Sciatic nerve (tissue), 2 donors: ENCODE measurements around the gene SUMO2. TPM values are rescaled to one million over a fixed set of nuclear protein-coding genes. Genes with fewer than 3 reads are reported as not detected.
"Not testable (repeated sequence)": the region's sequence is repeated elsewhere in the genome, so short reads cannot be mapped to it uniquely, and the experiment has no call there.

Experiments used
- ATAC-seq: fragments of 200-7000 bp; cut with Tn5 transposase; one replicate; pipeline ENCODE4 v1.9.1; 2020; ENCODE audit warnings: mild to moderate bottlenecking, moderate library complexity
- DNase-seq: peaks from one replicate; pipeline ENCODE4 v3.0.0-alpha.2; 2020; ENCODE audit warnings: low spot score
- intact Hi-C: fragments of 100-400 bp; cut with DNase I; formaldehyde crosslinking; loops from one replicate; pipeline ENCODE4 v1.14.2; 2022
- total RNA-seq: library from RNA; stranded (reverse); fragmentation: NEBNext Ultra II Directional; extraction: Animal tissue kit (Norgen Biotek cat#: 25700); gene quantifications from one replicate; pipeline ENCODE4 v1.2.1, GENCODE V29; 2021
- donor health status: DM: no; HTN: no; CAD: no.
- donor health status: DM: no; HTN: no; CAD: no.

Gene SUMO2
- total RNA-seq, 1 donor from 2014 or later = 296 TPM

DNA sequence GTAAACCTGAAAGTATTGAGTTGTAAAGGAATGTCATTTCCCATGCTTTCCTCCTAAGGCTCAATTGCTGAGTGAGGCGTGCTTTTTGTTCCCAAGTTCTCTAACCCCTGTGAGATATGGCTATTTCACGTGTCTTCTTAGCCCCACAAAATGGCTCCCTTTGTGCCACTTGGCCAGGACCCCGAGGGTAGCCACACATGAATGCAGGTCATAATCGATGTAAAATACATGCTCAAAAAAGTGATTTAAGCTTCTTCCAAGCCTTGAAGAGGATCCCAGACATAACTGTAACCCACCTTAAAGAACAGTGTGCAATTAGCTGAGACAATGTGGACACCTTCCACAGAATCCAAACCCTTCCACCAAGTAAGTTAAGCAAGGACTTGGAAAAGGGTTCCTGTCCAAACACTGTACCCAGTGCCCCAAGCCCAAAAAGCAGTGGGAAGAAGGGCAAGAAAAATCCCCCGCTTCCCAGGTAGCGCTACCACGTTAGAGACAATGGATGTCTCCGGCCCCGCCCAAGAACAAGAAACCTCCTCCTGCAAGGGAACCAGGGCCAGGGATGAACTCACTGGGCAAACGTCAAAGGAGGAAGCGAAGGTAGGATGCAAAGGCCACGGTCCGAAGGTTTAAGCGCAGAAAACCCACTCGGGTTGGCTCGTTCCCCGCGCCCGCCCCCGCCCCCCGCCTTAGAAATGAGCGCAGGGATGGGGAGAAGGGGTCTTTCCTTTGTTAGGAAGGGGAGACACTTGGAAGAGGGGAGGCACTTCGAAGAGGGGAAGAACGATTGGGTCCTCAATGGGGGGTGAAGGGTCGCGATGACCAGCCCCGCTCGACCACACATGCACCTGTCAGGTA, 29.6 kb downstream of the SUMO2 start:
- ATAC-seq (no peak), DNase-seq (peak; percentile 60)
- intact Hi-C loops = no loop called here

DNA sequence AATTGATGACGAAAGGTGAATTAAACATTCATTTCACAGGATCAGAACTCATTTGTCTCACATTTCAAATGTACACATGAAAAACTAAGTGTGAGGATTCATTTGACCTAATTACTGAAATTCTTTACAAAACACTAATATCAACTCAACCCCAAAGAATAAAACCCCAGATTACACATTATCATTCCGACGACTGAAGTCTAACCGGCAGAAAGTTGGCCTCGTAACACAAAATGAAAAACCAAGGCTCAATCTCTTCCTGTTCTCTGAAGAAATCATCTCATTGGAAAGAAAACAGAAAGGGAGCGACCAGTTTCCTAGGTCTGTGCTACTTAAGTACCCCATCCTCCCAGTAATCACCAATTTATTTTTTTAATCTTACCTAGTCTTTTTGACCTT, 30.2 kb downstream of the SUMO2 start:
- ATAC-seq (no peak), DNase-seq (no peak)
- intact Hi-C loops = no loop called here

DNA sequence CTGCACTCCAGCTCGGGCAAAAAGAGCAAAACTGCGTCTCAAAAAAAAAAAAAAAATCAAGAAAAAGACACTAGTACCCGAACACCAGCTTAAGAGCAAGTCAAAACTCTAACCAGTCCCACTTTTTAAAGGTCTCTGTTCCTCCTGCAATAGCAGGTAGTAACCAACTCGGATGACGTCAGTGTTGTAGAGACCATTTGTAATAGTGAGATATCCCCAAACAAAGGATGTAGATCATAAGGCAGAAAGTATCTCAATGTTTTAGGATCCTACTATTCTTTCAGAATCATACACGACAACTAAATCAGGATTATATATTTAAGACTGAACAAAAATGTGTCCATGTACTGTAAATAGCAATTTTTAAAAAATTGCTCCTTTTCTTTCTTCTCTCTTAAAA, 30.8 kb downstream of the SUMO2 start:
- intact Hi-C loops = no loop called here
- no peak for ATAC-seq
- no peak for DNase-seq

DNA sequence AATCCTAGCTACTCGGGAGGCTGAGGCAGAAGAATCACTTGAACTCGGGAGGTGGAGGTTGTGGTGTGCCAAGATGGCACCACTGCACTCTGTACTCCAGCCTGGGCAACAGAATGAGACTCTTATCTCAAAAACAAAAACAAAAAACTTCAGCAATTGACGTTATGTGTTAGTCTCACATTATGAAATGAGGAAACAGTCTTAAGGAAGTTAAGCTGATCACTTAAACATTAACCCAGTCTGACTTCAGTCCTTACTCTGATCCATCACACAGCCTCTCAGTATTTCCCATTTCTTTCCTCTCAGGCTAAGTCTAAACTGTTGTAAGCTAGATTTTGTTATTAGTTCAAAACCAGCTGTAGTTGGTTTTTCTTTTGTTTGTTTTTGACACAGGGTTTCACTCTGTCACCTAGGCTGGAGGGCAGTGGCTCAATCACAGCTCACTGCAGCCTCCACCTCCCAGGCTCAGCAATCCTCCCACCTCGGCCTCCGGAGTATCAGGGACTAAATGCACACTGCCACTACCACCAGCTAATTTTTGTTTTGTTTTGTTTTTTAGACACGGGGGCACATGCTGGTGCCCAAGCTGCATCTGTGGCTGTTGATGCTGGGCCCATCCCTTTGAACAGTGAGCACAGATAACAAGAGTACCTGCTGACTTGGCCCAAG, 34.7 kb downstream of the SUMO2 start:
- DNase-seq = peak; percentile 39
- intact Hi-C loops = no loop called here
- ATAC-seq = no peak

DNA sequence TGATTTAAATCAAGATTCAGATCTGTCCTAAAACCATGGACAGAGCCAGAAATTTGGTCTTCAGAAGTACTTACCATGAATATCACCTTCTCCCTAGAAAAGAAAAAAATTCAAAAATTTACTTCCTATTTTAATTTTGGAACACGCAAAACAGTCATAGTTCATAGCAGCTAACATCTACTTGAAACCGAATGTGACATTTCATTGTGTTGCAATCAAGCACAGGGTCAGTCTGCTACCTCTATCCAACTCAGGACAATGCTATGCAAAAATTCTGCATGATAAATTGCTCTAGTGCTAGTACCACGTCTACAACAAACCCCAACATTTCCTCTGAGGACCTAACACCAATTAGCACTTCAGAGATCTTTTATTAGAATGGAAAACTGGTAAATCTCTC, 36.2 kb downstream of the SUMO2 start:
- no peak for DNase-seq
- no peak for ATAC-seq
- intact Hi-C loops = no loop called here

DNA sequence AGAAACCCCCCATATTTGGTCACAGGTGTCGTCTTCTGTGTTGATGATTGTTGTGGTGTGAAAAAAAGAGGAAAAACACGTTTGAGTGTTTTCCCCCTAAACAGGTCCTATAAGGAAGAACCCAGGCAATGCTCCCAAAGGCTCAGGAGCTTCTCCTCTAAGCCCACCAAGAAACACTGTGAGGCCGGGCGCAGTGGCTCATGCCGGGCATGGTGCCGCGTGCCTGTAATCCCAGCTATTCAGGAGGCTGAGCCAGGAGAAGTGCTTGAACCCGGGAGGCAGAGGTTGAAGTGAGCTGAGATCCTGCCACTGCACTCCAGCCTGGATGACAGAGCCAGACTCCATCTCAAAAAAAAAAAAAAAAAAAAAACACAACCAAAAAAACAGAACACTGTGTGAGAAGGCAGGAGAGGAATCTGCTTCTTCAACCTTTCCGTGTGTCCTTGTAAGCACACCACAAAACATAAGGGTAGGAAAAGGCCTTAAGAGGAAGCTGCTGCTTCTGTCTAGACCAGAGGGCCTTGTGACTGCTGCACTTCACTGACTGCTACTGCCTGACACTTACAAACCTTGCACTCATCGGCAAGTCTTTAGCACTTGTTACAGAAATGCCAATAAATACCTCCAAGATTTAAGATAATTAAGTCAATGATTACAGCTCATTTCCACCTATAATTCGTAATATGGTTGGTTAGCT, 37.8 kb downstream of the SUMO2 start:
- intact Hi-C loops = no loop called here
- no peak for ATAC-seq

DNA sequence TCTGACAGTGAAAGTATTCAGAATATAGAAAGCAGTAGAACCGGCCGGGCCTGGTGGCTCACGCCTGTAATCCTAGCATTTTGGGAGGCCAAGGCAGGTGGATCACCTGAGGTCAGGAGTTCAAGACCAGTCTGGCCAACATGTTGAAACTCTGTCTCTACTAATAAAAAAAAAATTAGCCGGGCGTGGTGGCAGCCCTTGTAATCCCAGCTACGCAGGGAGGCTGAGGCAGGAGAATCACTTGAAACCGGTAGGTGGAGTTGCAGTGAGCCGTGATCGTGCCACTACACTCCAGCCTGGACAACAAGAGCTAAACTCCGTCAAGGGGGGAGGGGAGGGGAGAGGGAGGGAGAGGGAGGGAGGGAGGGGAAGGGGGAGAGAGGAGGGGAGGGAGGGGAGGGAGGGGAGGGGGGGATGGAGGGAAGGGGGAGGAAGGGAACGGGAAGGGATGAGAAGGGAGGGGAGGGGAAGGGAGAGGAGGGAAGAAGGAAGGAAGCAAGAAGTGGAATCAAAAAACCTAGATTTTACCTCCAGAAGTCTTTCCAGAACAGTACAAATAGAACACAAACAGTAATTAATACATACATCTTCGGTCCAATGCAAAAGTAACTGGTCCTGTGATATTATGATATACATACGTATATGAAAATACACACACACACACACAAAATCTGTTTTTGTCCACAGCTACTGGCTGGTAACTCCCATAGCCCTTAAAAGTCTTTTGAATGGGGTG, 40.4 kb downstream of the SUMO2 start:
- ATAC-seq (no peak), DNase-seq (no peak)
- intact Hi-C loops = no loop called here

More for the DNA sequence above, 37.8 kb downstream of the SUMO2 start:
- peak; percentile 38 for DNase-seq

DNA sequence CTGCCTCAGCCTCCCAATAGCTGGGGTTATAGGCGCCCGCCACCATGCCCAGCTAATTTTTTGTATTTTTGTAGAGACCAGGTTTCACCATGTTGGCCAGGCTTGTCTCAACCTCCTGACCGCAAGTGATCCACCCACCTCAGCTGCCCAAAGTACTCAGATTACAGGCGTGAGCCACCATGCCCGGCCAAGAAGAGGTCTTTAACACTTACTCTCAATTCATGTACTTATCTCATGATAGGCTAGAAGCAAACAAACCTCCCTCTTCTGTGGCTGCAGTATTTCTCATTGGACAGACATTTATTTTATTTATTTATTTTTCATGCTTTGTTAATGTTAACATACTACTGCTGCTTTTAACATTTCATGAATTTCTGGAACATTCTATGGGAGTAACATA, 44.2 kb downstream of the SUMO2 start:
- no peak for ATAC-seq

DNA sequence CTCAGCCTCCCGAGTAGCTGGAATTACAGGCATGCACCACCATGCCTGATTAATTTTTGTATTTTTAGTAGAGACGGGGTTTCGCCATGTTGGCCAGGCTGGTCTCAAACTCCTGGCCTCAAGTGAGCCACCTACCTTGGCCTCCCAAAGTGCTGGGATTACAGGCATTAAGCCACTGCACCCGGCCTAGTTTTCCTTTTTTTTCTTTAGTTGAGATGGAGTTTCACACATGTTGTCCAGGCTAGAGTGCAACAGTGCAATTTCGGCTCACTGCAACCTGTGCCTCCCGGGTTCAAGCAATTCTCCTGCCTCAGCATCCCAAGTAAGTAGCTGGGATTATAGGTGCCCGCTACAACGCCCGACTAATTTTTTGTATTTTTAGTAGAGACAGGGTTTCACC, 45.0 kb downstream of the SUMO2 start:
- ATAC-seq, intact Hi-C loops, DNase-seq: not testable (repeated sequence)

More for the DNA sequence above, 44.2 kb downstream of the SUMO2 start:
- intact Hi-C loops = no loop called here
- no peak for DNase-seq

DNA sequence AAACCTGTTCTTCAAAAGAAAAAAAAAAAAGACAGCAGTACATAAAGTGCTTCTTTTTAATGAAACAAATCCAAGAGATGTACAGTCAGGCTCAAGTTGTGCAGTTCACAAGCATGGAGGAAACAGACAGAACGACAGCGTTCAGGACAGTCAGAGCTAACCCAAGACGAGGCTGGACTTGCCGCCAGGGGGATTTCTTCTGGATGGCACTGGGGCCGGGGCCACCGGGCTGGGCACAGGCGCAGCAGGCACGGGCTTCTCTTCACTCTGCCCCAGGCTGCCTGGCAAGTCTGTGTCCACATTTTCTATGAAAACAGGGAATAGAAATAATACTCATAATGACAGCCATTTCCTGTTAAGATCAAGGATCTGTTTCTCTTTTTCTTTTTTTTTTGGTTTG, 46.8 kb downstream of the SUMO2 start:
- DNase-seq (no peak), ATAC-seq (no peak)
- intact Hi-C loops = no loop called here

DNA sequence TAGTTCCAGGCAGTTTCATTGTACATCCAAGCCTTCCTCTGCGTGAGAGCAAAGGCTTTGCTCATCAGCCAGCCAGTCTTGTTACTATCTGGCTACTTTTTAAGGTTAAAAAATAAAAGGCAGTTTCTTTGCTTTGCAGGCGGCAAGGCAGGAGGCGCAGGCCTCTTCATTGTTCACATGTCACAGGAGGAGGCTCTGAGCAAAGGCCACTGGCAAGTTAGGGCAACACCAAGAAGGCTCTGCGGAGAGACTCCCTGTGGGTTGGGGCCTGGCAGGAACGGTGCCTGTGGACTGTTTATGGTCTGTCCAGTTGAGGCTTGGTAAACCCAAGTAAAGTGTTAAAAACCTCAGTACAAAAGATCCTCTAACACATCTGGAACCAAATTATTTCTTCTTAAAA, 47.3 kb downstream of the SUMO2 start:
- ATAC-seq = no peak
- DNase-seq = no peak
- intact Hi-C loops = no loop called here

DNA sequence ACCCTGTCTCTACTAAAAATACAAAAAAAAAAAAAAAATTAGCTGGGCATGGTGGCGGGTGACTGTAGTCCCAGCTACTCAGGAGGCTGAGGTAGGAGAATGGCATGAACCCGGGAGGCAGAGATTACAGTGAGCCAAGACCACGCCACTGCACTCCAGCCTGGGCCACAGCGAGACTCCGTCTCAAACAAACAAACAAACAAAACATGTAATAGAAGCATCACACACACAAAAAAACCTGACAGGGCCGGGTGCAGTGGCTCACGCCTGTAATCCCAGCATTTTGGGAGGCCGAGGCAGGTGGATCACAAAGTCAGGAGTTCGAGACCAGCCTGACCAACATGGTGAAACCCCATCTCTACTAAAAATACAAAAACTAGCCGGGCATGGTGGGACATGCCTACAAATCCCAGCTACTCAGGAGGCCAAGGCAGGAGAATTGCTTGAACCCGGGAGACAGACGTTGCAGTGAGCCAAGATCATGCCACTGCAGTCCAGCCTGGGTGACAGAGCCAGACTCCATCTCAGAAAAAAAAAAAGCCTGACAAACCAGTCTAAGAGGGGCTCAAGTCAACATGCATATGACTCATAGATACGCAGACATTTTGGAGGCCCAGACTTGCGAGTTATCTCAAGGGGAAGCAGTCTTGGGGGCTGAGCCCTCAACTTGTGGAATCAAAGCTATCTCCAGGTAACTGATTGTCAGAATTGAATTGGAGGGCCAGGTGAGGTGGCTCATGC, 49.0 kb downstream of the SUMO2 start:
- intact Hi-C loops, DNase-seq, ATAC-seq: not testable (repeated sequence)

DNA sequence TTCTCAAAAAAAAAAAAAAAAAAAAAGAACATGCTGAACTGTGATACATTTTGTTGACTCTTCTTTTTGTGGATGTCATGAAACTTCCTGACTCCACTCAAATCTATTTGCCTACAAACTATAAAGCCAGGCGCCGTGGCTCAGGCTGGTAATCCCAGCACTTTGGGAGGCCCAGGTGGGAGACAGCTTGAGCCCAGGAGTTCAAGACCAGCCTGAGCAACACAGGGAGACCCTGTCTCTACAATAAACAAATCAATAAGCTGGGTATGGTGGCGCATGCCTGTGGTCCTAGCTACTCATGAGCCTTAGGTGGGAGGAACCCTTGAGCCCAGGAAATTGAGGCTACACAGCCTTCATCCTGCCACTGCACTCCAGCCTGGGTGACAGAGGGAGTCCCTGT, 49.8 kb downstream of the SUMO2 start:
- intact Hi-C loops = no loop called here
- DNase-seq = no peak
- no peak for ATAC-seq

DNA sequence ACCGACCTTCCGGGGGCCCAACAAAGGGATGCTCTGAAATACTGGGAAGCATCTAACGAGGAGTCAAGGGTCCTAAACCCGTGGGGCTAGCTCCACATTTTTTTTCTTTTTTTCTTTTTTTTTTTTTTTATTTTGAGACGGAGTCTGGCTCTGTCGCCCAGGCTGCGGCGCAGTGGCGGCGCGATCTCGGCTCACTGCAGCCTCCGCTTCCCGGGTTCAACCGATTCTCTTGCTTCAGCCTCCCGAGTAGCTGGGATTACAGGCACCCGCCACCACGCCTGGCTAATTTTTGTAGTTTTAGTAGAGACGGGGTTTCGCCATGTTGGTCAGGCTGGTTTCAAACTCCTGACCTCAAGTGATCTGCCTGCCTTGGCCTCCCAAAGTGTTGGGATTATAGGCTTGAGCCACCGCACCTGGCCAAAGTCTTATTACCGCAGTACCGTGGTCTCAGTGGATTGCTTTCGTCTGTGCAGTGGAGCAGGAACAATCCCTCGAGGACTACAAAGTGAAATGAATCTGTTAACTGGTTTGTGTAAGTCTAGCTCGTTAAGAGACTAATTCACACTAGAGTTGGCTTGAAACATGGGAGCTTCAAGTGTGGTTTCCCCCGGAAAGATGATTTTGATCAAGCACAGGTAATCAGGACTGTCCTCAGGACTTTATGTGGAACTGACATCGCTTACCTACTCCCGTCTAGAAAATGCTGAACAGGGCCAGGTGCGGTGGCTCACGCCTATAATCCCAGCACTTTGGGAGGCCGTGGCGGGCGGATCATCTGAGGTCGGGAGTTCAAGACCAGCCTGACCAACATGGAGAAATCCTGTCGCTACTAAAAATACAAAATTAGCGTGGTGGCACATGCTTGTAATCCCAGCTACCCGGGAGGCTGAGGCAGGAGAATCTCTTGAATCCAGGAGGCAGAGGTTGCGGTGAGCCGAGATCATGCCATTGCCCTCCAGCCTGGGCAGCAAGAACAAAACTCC, 50.5 kb downstream of the SUMO2 start:
- intact Hi-C loops, DNase-seq, ATAC-seq: not testable (repeated sequence)

DNA sequence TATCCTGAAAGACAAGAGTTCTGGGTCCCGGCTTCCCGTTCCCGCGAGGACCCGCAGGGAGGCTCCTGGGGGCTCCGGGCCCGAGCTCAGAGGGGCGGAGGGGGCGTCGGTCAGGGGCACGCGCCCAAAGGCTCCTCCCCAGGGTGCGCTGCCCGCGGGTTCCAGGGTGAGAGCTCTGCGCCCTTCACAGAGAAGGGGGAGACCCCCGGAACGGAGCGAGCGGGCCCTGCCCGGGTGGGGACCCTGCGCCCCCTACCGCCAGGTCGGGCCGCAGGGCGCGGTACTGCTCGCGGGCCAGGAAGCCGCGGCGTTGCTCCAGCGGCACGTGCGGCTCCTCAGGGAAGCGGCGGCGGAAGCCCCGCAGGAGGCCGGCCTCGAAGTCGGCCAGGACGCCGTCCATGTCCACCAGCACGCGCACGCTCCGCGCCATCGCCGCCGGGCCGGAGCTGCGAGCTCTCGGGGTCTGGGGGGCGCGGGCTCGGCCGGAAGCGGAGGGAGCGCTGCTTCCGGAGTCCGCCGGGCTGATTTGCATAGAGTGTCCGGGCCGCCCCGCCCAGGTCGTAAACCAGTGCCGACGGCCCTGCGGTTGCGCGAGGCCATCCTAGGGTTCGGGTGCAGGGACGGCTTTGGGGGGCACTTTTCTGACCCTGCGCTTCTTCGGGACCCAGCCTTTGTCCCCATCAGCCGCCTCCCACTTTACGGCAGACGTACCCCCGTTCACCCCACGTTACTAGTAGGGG, 51.3 kb downstream of the SUMO2 start, which contains the start of gene NT5C:
Gene NT5C (minus strand): TSS at position 465 of the 740 bp plus-strand sequence. CDS start 35 bp downstream, at position 430.
- ATAC-seq = peak; percentile 93
- intact Hi-C loops = no loop called here
- peak; percentile 87 for DNase-seq

DNA sequence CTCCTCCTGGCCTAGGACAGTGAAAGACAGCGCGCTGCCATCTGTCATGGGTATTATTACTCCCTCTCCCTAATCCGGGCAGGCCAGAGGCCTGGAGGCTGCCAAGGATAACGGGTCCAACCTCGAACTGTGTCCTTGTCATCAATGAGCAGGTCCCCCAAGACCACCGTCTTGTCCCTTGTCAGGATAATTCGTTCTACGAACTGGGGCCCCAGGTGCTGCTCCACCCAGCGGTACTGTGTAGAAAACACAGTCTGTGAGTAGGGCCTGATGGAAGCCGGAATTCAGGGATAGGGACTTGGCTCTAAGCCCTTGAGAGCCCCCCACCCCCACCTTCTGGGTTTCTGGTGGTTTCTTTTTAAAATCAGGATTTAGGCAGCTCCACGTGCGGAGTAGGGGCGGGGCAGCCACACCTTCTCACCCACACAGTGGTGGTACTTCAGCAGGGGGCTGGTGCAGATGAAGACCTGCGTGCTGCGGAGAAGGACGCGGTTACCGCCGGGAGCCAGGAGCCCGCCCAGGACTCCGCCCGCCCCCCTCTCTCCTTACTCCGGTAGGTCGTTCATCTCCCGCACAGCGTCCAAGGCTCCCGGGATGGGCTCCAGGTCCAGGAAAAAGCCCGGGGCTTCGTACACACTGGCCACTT, 52.0 kb downstream of the SUMO2 start:
- DNase-seq (no peak), ATAC-seq (peak; percentile 63)
- intact Hi-C loops = no loop called here
